NT2/D1 (cell line): Measurements from ENCODE around the gene CDK11A.

ENCODE experiments used
- SUZ12 ChIP-seq: IDR thresholded peaks from 2 replicates; pipeline ENCODE4 v1.6.1; 2011; ENCODE audit not compliant: insufficient read length, insufficient read depth; ENCODE audit errors: extremely low read depth
- YY1 ChIP-seq: IDR thresholded peaks from 2 replicates; pipeline ENCODE4 v1.6.1; 2011; ENCODE audit not compliant: insufficient read length, insufficient read depth
- ZNF274 ChIP-seq: IDR thresholded peaks from 2 replicates; pipeline ENCODE4 v1.6.1; 2011; ENCODE audit warnings: mild to moderate bottlenecking, low read depth, low read length

- TF ChIP-seq YY1 (no peak), ZNF274 (no peak), SUZ12 (no peak)
Observed at GRCh38 chr1:1672181-1672965, 51.8 kb downstream of the CDK11A start.
